ENCODE measurements around the gene AKAP13.

- TF ChIP-seq CTCF (IDR thresholded peaks at IDR 0.05), result no peak
- no peak for TF ChIP-seq POLR2A (IDR thresholded peaks at IDR 0.05)
Observed at GRCh38 chr15:85406916-85407315, 26.5 kb downstream of the AKAP13 start.
